H1 (cell line): Measurements from ENCODE around the gene IQCK. TPM values are rescaled to one million over a fixed set of nuclear protein-coding genes. Genes with fewer than 3 reads are reported as not detected.

ENCODE experiments used
- BCL11A ChIP-seq, 2 experiments: IDR thresholded peaks; one replicate each; pipeline ENCODE4 v1.6.1; 2011; ENCODE audit warnings: low read depth in 2 of 2, low read length in 2 of 2, mild to moderate bottlenecking in 2 of 2
- KDM4A ChIP-seq: IDR thresholded peaks from one replicate; pipeline ENCODE4 v1.7.1; 2012; ENCODE audit warnings: low read depth, mild to moderate bottlenecking, moderate library complexity, low read length, inconsistent platforms; ENCODE audit not compliant: severe bottlenecking
- polyA plus RNA-seq, 7 experiments: library from polyadenylated mRNA; depleted of rRNA in 3 of 7; stranded (reverse) in 5 of 7; unstranded in 2 of 7; fragments of >200 nt in 5 of 7; fragments of 200-250 nt in 2 of 7; gene quantifications; 1 replicate in 5 of 7; 2 replicates in 1 of 7; 4 replicates in 1 of 7; pipeline versions ENCODE4 v1.2.1 to v1.2.3, GENCODE V29; 2011 to 2013; ENCODE audit warnings: missing spikeins in 2 of 7, mixed read lengths in 2 of 7
- total RNA-seq: library from RNA; stranded (reverse); fragmentation: NEBNext Ultra II Directional; extraction: Animal tissue kit (Norgen Biotek cat#: 25700); gene quantifications from 2 replicates; pipeline ENCODE4 v1.2.1, GENCODE V29; 2021
- TF ChIP-seq, protein P1 (sequence below): IDR thresholded peaks from 2 replicates; pipeline ENCODE4 v1.6.1; 2012; ENCODE audit warnings: low read length, inconsistent platforms

Gene IQCK
- total and polyA plus RNA-seq, 2 of the 8 experiments (the other 6 are each of a cell fraction or from before 2014, with no cell fraction given) = 6.2 to 9.3 TPM

DNA sequence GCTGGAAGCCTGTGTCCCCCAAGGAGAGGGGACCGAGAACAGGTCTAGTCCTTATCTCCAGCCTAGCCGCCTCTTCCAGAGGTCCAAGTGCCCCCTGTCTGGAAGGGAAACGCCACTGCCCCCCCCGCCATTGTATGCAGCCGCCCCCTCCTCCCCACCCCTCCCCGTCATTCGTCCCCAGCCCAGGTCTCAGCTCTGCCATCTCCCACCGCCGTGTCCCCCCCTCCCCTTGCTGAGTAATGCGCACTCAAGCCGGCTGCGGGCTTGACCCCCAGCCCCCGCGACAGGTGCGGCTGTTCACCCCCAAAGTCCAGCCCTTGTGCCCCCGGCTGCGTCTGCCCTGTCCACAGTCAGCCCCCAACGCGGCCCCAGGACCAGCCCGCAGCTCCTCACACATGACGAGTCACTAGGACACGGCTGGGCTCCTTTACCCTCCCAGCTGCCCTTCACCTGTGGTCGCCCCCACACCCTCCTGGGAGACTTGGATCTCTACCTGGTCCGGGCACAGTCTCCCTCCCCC, 166.0 kb downstream of the IQCK start (continued):
- TF ChIP-seq, protein P1, sequence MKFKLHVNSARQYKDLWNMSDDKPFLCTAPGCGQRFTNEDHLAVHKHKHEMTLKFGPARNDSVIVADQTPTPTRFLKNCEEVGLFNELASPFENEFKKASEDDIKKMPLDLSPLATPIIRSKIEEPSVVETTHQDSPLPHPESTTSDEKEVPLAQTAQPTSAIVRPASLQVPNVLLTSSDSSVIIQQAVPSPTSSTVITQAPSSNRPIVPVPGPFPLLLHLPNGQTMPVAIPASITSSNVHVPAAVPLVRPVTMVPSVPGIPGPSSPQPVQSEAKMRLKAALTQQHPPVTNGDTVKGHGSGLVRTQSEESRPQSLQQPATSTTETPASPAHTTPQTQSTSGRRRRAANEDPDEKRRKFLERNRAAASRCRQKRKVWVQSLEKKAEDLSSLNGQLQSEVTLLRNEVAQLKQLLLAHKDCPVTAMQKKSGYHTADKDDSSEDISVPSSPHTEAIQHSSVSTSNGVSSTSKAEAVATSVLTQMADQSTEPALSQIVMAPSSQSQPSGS = no peak
- TF ChIP-seq BCL11A (IDR thresholded peaks at IDR 0.05; ENCODE audit: low read depth in 2 of 2, low read length in 2 of 2) (no peak), KDM4A (peak; percentile 7)
